Osteoblast (primary cell): Measurements from ENCODE around the gene METTL17. TPM values are rescaled to one million over a fixed set of nuclear protein-coding genes. Genes with fewer than 3 reads are reported as not detected.
A peak's percentile ranks its signal among the peaks of the same experiment; 100 is the strongest.
"Not testable (repeated sequence)": the region's sequence is repeated elsewhere in the genome, so short reads cannot be mapped to it uniquely, and the experiment has no call there.

ENCODE experiments used
- DNase-seq: peaks from one replicate; pipeline ENCODE4 v3.0.0; 2011; ENCODE audit warnings: low spot score, mixed read lengths; ENCODE audit not compliant: insufficient read length; ENCODE audit errors: missing footprints
- H2AFZ ChIP-seq: 2 replicates; pipeline ENCODE4 v1.6.0; 2011; ENCODE audit warnings: mild to moderate bottlenecking, low read length
- H3K27ac ChIP-seq: 2 replicates; pipeline ENCODE4 v1.5.1; 2011; ENCODE audit warnings: mild to moderate bottlenecking, low read depth, low read length, moderate library complexity
- H3K27me3 ChIP-seq: 2 replicates; pipeline ENCODE4 v1.6.0; 2012; ENCODE audit warnings: mild to moderate bottlenecking, control low read depth, inconsistent platforms, low read length, moderate library complexity; ENCODE audit not compliant: insufficient read depth
- H3K36me3 ChIP-seq: 2 replicates; pipeline ENCODE4 v1.5.1; 2011; ENCODE audit warnings: mild to moderate bottlenecking, low read length, control low read depth, moderate library complexity; ENCODE audit not compliant: insufficient read depth
- H3K4me1 ChIP-seq: 2 replicates; pipeline ENCODE4 v1.5.1; 2011; ENCODE audit warnings: mild to moderate bottlenecking, low read length, control low read depth, moderate library complexity; ENCODE audit not compliant: insufficient read depth
- H3K4me2 ChIP-seq: 2 replicates; pipeline ENCODE4 v1.6.0; 2011; ENCODE audit warnings: mild to moderate bottlenecking, low read length; ENCODE audit not compliant: insufficient read depth
- H3K4me3 ChIP-seq: fragments of 200-600 bp; sonication (generic); 3 replicates; pipeline ENCODE4 v1.5.1; 2012; ENCODE audit warnings: mild to moderate bottlenecking, low read length, inconsistent platforms; ENCODE audit not compliant: insufficient read depth
- H3K79me2 ChIP-seq: 2 replicates; pipeline ENCODE4 v1.6.0; 2012; ENCODE audit warnings: mild to moderate bottlenecking, low read length, control low read depth, inconsistent platforms; ENCODE audit not compliant: insufficient read depth
- H3K9me3 ChIP-seq: 2 replicates; pipeline ENCODE4 v1.5.1; 2011; ENCODE audit warnings: low read depth, low read length, control low read depth
- H4K20me1 ChIP-seq: 2 replicates; pipeline ENCODE4 v1.6.0; 2012; ENCODE audit warnings: mild to moderate bottlenecking, low read length, control low read depth; ENCODE audit not compliant: insufficient read depth
- CTCF ChIP-seq: IDR thresholded peaks from 2 replicates; pipeline ENCODE4 v1.5.1; 2011; ENCODE audit warnings: mild to moderate bottlenecking, low read depth, low read length, moderate library complexity; ENCODE audit errors: extremely low read depth
- total RNA-seq: library from RNA; depleted of rRNA; stranded (reverse); fragments of >200 nt; gene quantifications from 2 replicates; pipeline ENCODE4 v1.2.3, GENCODE V29; 2012

Gene METTL17
- total RNA-seq, 1 donor = 50.3 TPM

GRCh38 chr14:20956376-20956976 lies 33.3 kb upstream of the METTL17 start:
- Histone ChIP-seq H3K79me2 (no peaks in the 10 kb centered on the region), H3K27me3 (no peaks in the 10 kb centered on the region), H4K20me1 (no peaks in the 10 kb centered on the region), H3K4me3 (no peak overlapping the region), H3K36me3 (no peaks in the 10 kb centered on the region), H3K4me2 (no peak overlapping the region), H3K27ac (no peak overlapping the region), H3K4me1 (no peaks in the 10 kb centered on the region), H3K9me3 (no peaks in the 10 kb centered on the region), H2AFZ (no peak overlapping the region)
- no peak for DNase-seq
- TF ChIP-seq CTCF = no peak

- DNase-seq, H3K4me2 ChIP-seq, H3K4me3 ChIP-seq, H2AFZ ChIP-seq, H3K27ac ChIP-seq, H3K4me1 ChIP-seq, H3K27me3 ChIP-seq, H3K36me3 ChIP-seq, H3K79me2 ChIP-seq, H4K20me1 ChIP-seq, H3K9me3 ChIP-seq: not testable (repeated sequence)
Observed at GRCh38 chr14:20958946-20959345, 30.8 kb upstream of the METTL17 start.

GRCh38 chr14:20969336-20969735 lies 20.4 kb upstream of the METTL17 start:
- Histone ChIP-seq H3K79me2 (no peaks in the 10 kb centered on the region), H3K4me3 (no peak overlapping the region), H3K36me3 (no peaks in the 10 kb centered on the region), H3K4me1 (peaks cover 7% of the 10 kb centered on the region), H4K20me1 (no peaks in the 10 kb centered on the region), H3K4me2 (no peak overlapping the region), H3K9me3 (no peaks in the 10 kb centered on the region), H3K27ac (no peak overlapping the region), H3K27me3 (peaks cover 21% of the 10 kb centered on the region), H2AFZ (no peak overlapping the region)
- no peak for DNase-seq
- no peak for TF ChIP-seq CTCF

GRCh38 chr14:20970647-20970982 lies 19.2 kb upstream of the METTL17 start:
- no peak for DNase-seq
- Histone ChIP-seq H4K20me1 (no peaks in the 10 kb centered on the region), H3K4me1 (peaks cover 13% of the 10 kb centered on the region), H3K36me3 (no peaks in the 10 kb centered on the region), H2AFZ (peak overlapping the region; percentile 100), H3K4me3 (peak overlapping the region; percentile 88), H3K27me3 (peaks cover 21% of the 10 kb centered on the region), H3K9me3 (no peaks in the 10 kb centered on the region), H3K27ac (no peak overlapping the region), H3K79me2 (no peaks in the 10 kb centered on the region), H3K4me2 (peak overlapping the region; percentile 100)
- TF ChIP-seq CTCF = no peak
